ENCODE data around the gene EXOSC9.

DNA sequence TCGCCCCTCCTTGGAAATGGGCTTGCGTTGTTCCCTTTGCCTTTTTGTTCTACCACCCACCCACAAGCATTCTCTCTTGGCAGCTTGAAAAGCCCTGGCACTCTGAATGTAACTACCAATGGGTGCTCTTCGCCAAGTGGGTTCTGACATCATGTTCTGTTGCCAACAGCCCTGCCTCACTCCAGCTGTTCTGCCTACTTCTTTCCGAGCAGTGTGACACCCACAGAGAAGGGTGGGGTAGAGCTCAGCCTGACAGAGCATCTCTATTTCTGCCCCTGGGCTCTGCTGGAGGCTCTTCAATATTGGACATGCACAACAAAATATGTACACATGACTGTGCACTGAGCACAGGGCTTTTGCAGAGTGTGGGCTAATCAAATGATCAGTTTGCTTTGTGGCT, 15.6 kb upstream of the EXOSC9 start:
- no peak for TF ChIP-seq RCOR1 (IDR thresholded peaks at IDR 0.05; ENCODE audit: low read depth, low read length)
- TF ChIP-seq, protein P1, sequence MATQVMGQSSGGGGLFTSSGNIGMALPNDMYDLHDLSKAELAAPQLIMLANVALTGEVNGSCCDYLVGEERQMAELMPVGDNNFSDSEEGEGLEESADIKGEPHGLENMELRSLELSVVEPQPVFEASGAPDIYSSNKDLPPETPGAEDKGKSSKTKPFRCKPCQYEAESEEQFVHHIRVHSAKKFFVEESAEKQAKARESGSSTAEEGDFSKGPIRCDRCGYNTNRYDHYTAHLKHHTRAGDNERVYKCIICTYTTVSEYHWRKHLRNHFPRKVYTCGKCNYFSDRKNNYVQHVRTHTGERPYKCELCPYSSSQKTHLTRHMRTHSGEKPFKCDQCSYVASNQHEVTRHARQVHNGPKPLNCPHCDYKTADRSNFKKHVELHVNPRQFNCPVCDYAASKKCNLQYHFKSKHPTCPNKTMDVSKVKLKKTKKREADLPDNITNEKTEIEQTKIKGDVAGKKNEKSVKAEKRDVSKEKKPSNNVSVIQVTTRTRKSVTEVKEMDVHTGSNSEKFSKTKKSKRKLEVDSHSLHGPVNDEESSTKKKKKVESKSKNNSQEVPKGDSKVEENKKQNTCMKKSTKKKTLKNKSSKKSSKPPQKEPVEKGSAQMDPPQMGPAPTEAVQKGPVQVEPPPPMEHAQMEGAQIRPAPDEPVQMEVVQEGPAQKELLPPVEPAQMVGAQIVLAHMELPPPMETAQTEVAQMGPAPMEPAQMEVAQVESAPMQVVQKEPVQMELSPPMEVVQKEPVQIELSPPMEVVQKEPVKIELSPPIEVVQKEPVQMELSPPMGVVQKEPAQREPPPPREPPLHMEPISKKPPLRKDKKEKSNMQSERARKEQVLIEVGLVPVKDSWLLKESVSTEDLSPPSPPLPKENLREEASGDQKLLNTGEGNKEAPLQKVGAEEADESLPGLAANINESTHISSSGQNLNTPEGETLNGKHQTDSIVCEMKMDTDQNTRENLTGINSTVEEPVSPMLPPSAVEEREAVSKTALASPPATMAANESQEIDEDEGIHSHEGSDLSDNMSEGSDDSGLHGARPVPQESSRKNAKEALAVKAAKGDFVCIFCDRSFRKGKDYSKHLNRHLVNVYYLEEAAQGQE (IDR thresholded peaks at IDR 0.05), result no peak
- TF ChIP-seq CTCF (IDR thresholded peaks at IDR 0.05), result no peak

All from A549 (cell line).